Parathyroid adenoma (tissue), 2 donors: ENCODE data around the gene MRPL32.

Source experiments
- H2AFZ ChIP-seq: fragments of 300-600 bp; sonication (generic); one replicate; pipeline ENCODE4 v1.7.0; 2017; ENCODE audit warnings: antibody characterized with exemption, mild to moderate bottlenecking
- H3K27ac ChIP-seq: fragments of 300-600 bp; sonication (generic); one replicate; pipeline ENCODE4 v1.7.0; 2017
- H3K27me3 ChIP-seq: fragments of 300-600 bp; sonication (generic); one replicate; pipeline ENCODE4 v1.7.0; 2017; ENCODE audit warnings: low read length; ENCODE audit not compliant: control insufficient read depth, insufficient read depth
- H3K36me3 ChIP-seq: fragments of 300-600 bp; sonication (generic); one replicate; pipeline ENCODE4 v1.7.0; 2017; ENCODE audit warnings: low read length; ENCODE audit not compliant: control insufficient read depth, insufficient read depth
- H3K4me1 ChIP-seq: fragments of 300-600 bp; sonication (generic); one replicate; pipeline ENCODE4 v1.7.0; 2017; ENCODE audit warnings: control low read depth
- H3K4me2 ChIP-seq: fragments of 300-600 bp; sonication (generic); one replicate; pipeline ENCODE4 v1.7.0; 2017; ENCODE audit warnings: low read length
- H3K4me3 ChIP-seq: fragments of 300-600 bp; sonication (generic); one replicate; pipeline ENCODE4 v1.7.0; 2017; ENCODE audit warnings: low read depth, low read length
- H3K79me2 ChIP-seq: fragments of 300-600 bp; sonication (generic); one replicate; pipeline ENCODE4 v1.7.0; 2017; ENCODE audit warnings: control low read depth
- H3K9ac ChIP-seq: fragments of 300-600 bp; sonication (generic); one replicate; pipeline ENCODE4 v1.7.0; 2017; ENCODE audit warnings: mild to moderate bottlenecking
- H3K9me3 ChIP-seq: fragments of 300-600 bp; sonication (generic); one replicate; pipeline ENCODE4 v1.7.0; 2017; ENCODE audit warnings: low read length; ENCODE audit not compliant: control insufficient read depth
- TF ChIP-seq, protein P1 (sequence below): fragments of 300-600 bp; sonication (generic); IDR thresholded peaks from one replicate; pipeline ENCODE4 v1.7.0; 2017; ENCODE audit warnings: antibody characterized with exemption, mild to moderate bottlenecking
- donor health status: primary hyperparathyroidism.

MRPL32 gene

GRCh38 chr7:42959549-42959948 lies 27.4 kb downstream of the MRPL32 start:
- no peaks in the 10 kb centered on the region for H3K27me3 ChIP-seq
- no peak overlapping the region for H3K4me3 ChIP-seq
- no peak overlapping the region for H3K4me2 ChIP-seq
- H2AFZ ChIP-seq, result no peak overlapping the region
- no peaks in the 10 kb centered on the region for H3K4me1 ChIP-seq
- no peaks in the 10 kb centered on the region for H3K36me3 ChIP-seq
- no peaks in the 10 kb centered on the region for H3K9me3 ChIP-seq
- TF ChIP-seq, protein P1, sequence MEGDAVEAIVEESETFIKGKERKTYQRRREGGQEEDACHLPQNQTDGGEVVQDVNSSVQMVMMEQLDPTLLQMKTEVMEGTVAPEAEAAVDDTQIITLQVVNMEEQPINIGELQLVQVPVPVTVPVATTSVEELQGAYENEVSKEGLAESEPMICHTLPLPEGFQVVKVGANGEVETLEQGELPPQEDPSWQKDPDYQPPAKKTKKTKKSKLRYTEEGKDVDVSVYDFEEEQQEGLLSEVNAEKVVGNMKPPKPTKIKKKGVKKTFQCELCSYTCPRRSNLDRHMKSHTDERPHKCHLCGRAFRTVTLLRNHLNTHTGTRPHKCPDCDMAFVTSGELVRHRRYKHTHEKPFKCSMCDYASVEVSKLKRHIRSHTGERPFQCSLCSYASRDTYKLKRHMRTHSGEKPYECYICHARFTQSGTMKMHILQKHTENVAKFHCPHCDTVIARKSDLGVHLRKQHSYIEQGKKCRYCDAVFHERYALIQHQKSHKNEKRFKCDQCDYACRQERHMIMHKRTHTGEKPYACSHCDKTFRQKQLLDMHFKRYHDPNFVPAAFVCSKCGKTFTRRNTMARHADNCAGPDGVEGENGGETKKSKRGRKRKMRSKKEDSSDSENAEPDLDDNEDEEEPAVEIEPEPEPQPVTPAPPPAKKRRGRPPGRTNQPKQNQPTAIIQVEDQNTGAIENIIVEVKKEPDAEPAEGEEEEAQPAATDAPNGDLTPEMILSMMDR, result no peak
- H3K79me2 ChIP-seq, result no peaks in the 10 kb centered on the region
- H3K9ac ChIP-seq, result no peak overlapping the region
- no peak overlapping the region for H3K27ac ChIP-seq

- Histone ChIP-seq H3K9me3 (no peaks in the 10 kb centered on the region), H3K4me3 (no peak overlapping the region), H3K9ac (no peak overlapping the region), H3K79me2 (no peaks in the 10 kb centered on the region), H3K4me1 (no peaks in the 10 kb centered on the region), H3K27me3 (no peaks in the 10 kb centered on the region), H2AFZ (no peak overlapping the region), H3K36me3 (no peaks in the 10 kb centered on the region), H3K4me2 (no peak overlapping the region), H3K27ac (no peak overlapping the region)
- TF ChIP-seq, protein P1, result no peak
Measured at GRCh38 chr7:42960762-42961161, 28.6 kb downstream of the MRPL32 start.

- Histone ChIP-seq H3K9ac (no peak overlapping the region), H3K4me1 (no peaks in the 10 kb centered on the region), H3K79me2 (no peaks in the 10 kb centered on the region), H3K4me3 (no peak overlapping the region), H3K4me2 (no peak overlapping the region), H3K27me3 (no peaks in the 10 kb centered on the region), H3K9me3 (no peaks in the 10 kb centered on the region), H2AFZ (no peak overlapping the region), H3K36me3 (no peaks in the 10 kb centered on the region), H3K27ac (no peak overlapping the region)
- TF ChIP-seq, protein P1, result no peak
Measured at GRCh38 chr7:42961170-42961569, 29.0 kb downstream of the MRPL32 start.

DNA sequence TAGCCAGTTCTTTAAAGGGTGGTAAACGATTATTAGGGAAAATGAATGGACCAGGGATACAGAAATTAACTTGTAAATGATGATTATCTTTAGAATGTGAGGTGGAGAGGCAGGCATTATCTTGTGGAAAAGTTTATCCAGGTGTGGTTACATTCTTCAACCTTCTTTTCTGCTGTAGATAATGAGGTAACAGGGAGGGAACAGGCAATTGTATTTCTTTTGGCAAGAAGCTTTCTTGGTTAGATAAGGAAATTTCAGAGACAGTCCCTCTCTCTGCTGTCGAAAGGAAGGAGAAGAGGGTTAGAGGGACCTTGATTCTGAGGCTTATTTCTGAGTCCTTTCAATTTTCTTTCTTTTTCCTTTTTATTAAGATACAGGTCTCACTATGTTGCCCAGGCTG lies 32.1 kb downstream of the MRPL32 start:
- Histone ChIP-seq H2AFZ (no peak overlapping the region), H3K36me3 (no peaks in the 10 kb centered on the region), H3K79me2 (no peaks in the 10 kb centered on the region), H3K9me3 (no peaks in the 10 kb centered on the region), H3K9ac (no peak overlapping the region), H3K4me3 (no peak overlapping the region), H3K4me1 (no peaks in the 10 kb centered on the region), H3K27ac (no peak overlapping the region), H3K27me3 (no peaks in the 10 kb centered on the region), H3K4me2 (no peak overlapping the region)
- TF ChIP-seq, protein P1, result no peak
